PC-9 (cell line): Measurements from ENCODE around the gene NOS1AP.

Experiments used
- CTCF ChIP-seq: fragments of 200-600 bp; sonication (generic); conservative IDR thresholded peaks from 2 replicates; pipeline ENCODE4 v1.6.1; 2017; ENCODE audit warnings: mixed run types, antibody characterized with exemption, mild to moderate bottlenecking, moderate library complexity
- EZH2 ChIP-seq: fragments of 200-600 bp; sonication (generic); IDR thresholded peaks from 2 replicates; pipeline ENCODE4 v1.8.0; 2017; ENCODE audit warnings: antibody characterized with exemption, low read depth

GRCh38 chr1:162040001-162040400, 29.5 kb upstream of the NOS1AP start:
- TF ChIP-seq CTCF = no peak
- TF ChIP-seq EZH2 = no peak
